ENCODE results near the gene CST11.

DNA sequence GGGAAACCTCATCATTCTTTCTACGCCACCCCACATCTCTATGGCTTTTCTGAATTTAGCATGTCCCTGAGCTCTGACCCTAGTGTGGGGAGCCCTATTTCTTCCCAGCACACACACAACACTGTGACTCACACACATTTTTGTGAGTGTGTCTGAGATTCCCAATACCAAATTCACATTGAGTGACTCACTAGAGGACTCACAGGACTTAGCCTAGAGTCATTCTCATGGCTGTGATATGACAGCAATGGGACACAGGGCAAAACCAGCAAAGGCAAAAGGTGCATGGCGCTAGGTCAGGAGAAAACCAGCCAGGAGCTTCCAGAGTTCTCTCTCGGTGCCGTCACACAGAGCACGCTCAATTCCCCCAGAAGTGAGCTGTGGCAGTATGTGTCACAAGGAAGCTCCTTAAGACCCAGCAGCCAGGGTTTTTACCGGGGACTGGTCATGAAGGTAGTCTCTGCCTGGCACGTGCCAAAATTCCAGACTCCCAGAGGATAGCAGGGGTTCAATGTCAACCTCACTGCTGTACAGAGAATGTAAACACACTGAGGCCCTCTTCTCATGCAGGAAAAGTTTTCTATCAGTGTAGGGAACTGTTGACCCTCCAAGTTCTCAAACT, 7.0 kb downstream of the CST11 start:
- TF ChIP-seq EZH2 (optimal IDR thresholded peaks at IDR 0.05; ENCODE audit: low read depth, low read length) = no peak
- TF ChIP-seq, protein P1, sequence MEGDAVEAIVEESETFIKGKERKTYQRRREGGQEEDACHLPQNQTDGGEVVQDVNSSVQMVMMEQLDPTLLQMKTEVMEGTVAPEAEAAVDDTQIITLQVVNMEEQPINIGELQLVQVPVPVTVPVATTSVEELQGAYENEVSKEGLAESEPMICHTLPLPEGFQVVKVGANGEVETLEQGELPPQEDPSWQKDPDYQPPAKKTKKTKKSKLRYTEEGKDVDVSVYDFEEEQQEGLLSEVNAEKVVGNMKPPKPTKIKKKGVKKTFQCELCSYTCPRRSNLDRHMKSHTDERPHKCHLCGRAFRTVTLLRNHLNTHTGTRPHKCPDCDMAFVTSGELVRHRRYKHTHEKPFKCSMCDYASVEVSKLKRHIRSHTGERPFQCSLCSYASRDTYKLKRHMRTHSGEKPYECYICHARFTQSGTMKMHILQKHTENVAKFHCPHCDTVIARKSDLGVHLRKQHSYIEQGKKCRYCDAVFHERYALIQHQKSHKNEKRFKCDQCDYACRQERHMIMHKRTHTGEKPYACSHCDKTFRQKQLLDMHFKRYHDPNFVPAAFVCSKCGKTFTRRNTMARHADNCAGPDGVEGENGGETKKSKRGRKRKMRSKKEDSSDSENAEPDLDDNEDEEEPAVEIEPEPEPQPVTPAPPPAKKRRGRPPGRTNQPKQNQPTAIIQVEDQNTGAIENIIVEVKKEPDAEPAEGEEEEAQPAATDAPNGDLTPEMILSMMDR (IDR thresholded peaks at IDR 0.05; ENCODE audit: low read length) = no peak
